ENCODE data around the gene CLDN5. TPM values are rescaled to one million over a fixed set of nuclear protein-coding genes. Genes with fewer than 3 reads are reported as not detected.

The CLDN5 gene
- total RNA-seq, 2 donors from 2014 or later: 0.20 to 0.66 TPM

DNA sequence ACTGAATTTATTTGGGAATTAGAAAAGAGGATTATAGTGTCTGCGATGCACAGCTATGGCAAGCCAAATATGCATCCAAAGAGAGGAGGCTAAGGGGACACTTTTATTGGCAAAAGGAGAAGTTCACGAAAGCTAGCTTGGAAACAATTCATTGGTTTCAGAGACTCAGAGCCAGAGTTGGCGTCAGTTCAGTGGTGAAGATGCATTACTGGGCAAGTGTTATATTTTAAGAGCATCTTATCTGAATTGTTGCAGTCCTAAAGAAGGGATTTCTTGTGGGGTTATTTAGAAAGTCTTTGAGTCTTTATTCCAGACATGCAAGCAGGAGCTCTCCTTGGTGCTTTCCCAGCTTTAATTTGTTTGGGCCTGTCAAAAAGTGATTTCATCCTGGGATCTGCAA is 15.0 kb downstream of the CLDN5 start:
- H3K27me3 Mint-ChIP-seq (ENCODE audit: insufficient read depth): no peaks in the 10 kb centered on the region
- TF ChIP-seq, protein P1, sequence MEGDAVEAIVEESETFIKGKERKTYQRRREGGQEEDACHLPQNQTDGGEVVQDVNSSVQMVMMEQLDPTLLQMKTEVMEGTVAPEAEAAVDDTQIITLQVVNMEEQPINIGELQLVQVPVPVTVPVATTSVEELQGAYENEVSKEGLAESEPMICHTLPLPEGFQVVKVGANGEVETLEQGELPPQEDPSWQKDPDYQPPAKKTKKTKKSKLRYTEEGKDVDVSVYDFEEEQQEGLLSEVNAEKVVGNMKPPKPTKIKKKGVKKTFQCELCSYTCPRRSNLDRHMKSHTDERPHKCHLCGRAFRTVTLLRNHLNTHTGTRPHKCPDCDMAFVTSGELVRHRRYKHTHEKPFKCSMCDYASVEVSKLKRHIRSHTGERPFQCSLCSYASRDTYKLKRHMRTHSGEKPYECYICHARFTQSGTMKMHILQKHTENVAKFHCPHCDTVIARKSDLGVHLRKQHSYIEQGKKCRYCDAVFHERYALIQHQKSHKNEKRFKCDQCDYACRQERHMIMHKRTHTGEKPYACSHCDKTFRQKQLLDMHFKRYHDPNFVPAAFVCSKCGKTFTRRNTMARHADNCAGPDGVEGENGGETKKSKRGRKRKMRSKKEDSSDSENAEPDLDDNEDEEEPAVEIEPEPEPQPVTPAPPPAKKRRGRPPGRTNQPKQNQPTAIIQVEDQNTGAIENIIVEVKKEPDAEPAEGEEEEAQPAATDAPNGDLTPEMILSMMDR (conservative IDR thresholded peaks at IDR 0.05): no peak
- no peak overlapping the region for H3K27ac Mint-ChIP-seq
- peaks cover 37% of the 10 kb centered on the region for H3K36me3 Mint-ChIP-seq (ENCODE audit: low read depth)
- no peaks in the 10 kb centered on the region for H3K9me3 Mint-ChIP-seq
- no peaks in the 10 kb centered on the region for H3K4me1 ChIP-seq (ENCODE audit: control insufficient read depth, insufficient read depth, low read length)
- no peak overlapping the region for H3K27ac ChIP-seq (ENCODE audit: low read depth, low read length)
- WGBS, 2 experiments (ENCODE audit: insufficient coverage in 1 of 2, insufficient read length in 1 of 2): 91 to 100% methylated on average over 3 of the region's 3 CpGs
- H3K27me3 ChIP-seq (ENCODE audit: control insufficient read depth, insufficient read depth, low read length, poor library complexity, severe bottlenecking): no peaks in the 10 kb centered on the region
- no peaks in the 10 kb centered on the region for H3K4me1 Mint-ChIP-seq
- H3K9ac ChIP-seq (ENCODE audit: extremely low read depth, low read length, poor library complexity, severe bottlenecking): no peak overlapping the region
- no peaks in the 10 kb centered on the region for H3K9me3 ChIP-seq (ENCODE audit: control insufficient read depth, low read length)
- H3K4me3 ChIP-seq (ENCODE audit: low read length): no peak overlapping the region
- H3K4me3 Mint-ChIP-seq: no peak overlapping the region
- DNase-seq: no peak
- peaks cover 17% of the 10 kb centered on the region for H3K36me3 ChIP-seq (ENCODE audit: control insufficient read depth, insufficient read depth, low read length)

- Histone ChIP-seq H3K36me3 (ENCODE audit: control insufficient read depth, insufficient read depth, low read length) (peaks cover 23% of the 10 kb centered on the region), H3K9me3 (ENCODE audit: control insufficient read depth, low read length) (no peaks in the 10 kb centered on the region), H3K27ac (ENCODE audit: low read depth, low read length) (no peak overlapping the region), H3K4me3 (ENCODE audit: low read length) (no peak overlapping the region), H3K4me1 (ENCODE audit: control insufficient read depth, insufficient read depth, low read length) (no peaks in the 10 kb centered on the region), H3K9ac (ENCODE audit: extremely low read depth, low read length, poor library complexity, severe bottlenecking) (no peak overlapping the region), H3K27me3 (ENCODE audit: control insufficient read depth, insufficient read depth, low read length, poor library complexity, severe bottlenecking) (no peaks in the 10 kb centered on the region)
- Mint-ChIP-seq H3K36me3 (ENCODE audit: low read depth) (peaks cover 27% of the 10 kb centered on the region), H3K27ac (no peak overlapping the region), H3K9me3 (no peaks in the 10 kb centered on the region), H3K4me1 (no peaks in the 10 kb centered on the region), H3K4me3 (no peak overlapping the region), H3K27me3 (ENCODE audit: insufficient read depth) (no peaks in the 10 kb centered on the region)
- no peak for DNase-seq
- 91 to 97% methylated on average over 9 to 10 of the region's 10 CpGs for WGBS, 2 experiments (ENCODE audit: insufficient coverage in 1 of 2, insufficient read length in 1 of 2)
- TF ChIP-seq, protein P1 (conservative IDR thresholded peaks at IDR 0.05): no peak
Observed at GRCh38 chr22:19508024-19508776, 16.0 kb downstream of the CLDN5 start.

GRCh38 chr22:19507534-19507861 is 16.7 kb downstream of the CLDN5 start:
- Mint-ChIP-seq H3K4me3 (no peak overlapping the region), H3K27ac (no peak overlapping the region), H3K36me3 (ENCODE audit: low read depth) (peaks cover 22% of the 10 kb centered on the region), H3K4me1 (no peaks in the 10 kb centered on the region), H3K9me3 (no peaks in the 10 kb centered on the region), H3K27me3 (ENCODE audit: insufficient read depth) (no peaks in the 10 kb centered on the region)
- 92 to 96% methylated on average over 3 to 4 of the region's 4 CpGs for WGBS, 2 experiments (ENCODE audit: insufficient coverage in 1 of 2, insufficient read length in 1 of 2)
- DNase-seq: no peak
- Histone ChIP-seq H3K9me3 (ENCODE audit: control insufficient read depth, low read length) (no peaks in the 10 kb centered on the region), H3K27ac (ENCODE audit: low read depth, low read length) (no peak overlapping the region), H3K36me3 (ENCODE audit: control insufficient read depth, insufficient read depth, low read length) (peaks cover 19% of the 10 kb centered on the region), H3K4me1 (ENCODE audit: control insufficient read depth, insufficient read depth, low read length) (no peaks in the 10 kb centered on the region), H3K27me3 (ENCODE audit: control insufficient read depth, insufficient read depth, low read length, poor library complexity, severe bottlenecking) (no peaks in the 10 kb centered on the region), H3K4me3 (ENCODE audit: low read length) (no peak overlapping the region), H3K9ac (ENCODE audit: extremely low read depth, low read length, poor library complexity, severe bottlenecking) (no peak overlapping the region)
- TF ChIP-seq, protein P1 (conservative IDR thresholded peaks at IDR 0.05): no peak

Data from endodermal cell (in vitro differentiated cells).